Stromal cell of bone marrow (primary cell): ENCODE data around the gene CORO2B.

Source experiments
- DNase-seq: peaks from one replicate; pipeline ENCODE4 v3.0.0-alpha.2; 2012; ENCODE audit warnings: low read depth

Gene CORO2B

GRCh38 chr15:68554721-68555678 lies 23.8 kb upstream of the CORO2B start:
- DNase-seq, result no peak

DNA sequence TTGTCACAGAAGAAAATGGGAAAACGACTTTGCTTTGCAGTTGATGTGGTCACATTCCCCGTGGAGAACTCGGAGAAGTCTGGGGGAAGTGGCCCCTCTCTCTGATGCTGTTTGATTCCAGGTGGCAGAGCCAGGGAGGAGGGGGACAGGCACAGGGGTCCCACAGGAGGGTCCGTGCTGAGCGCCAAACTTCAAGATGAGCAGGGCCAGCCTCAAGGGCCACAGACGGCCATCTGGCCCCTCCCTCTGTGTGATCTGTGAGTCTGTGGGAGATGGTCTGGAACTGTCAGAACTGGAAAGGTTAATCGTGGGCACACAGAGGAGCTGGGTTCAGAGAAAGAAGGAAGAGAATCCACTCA lies 23.1 kb upstream of the CORO2B start:
- DNase-seq, result no peak

GRCh38 chr15:68556139-68556990 lies 22.4 kb upstream of the CORO2B start:
- DNase-seq, result no peak

- DNase-seq, result no peak
Measured at GRCh38 chr15:68557469-68558317, 21.1 kb upstream of the CORO2B start.

DNA sequence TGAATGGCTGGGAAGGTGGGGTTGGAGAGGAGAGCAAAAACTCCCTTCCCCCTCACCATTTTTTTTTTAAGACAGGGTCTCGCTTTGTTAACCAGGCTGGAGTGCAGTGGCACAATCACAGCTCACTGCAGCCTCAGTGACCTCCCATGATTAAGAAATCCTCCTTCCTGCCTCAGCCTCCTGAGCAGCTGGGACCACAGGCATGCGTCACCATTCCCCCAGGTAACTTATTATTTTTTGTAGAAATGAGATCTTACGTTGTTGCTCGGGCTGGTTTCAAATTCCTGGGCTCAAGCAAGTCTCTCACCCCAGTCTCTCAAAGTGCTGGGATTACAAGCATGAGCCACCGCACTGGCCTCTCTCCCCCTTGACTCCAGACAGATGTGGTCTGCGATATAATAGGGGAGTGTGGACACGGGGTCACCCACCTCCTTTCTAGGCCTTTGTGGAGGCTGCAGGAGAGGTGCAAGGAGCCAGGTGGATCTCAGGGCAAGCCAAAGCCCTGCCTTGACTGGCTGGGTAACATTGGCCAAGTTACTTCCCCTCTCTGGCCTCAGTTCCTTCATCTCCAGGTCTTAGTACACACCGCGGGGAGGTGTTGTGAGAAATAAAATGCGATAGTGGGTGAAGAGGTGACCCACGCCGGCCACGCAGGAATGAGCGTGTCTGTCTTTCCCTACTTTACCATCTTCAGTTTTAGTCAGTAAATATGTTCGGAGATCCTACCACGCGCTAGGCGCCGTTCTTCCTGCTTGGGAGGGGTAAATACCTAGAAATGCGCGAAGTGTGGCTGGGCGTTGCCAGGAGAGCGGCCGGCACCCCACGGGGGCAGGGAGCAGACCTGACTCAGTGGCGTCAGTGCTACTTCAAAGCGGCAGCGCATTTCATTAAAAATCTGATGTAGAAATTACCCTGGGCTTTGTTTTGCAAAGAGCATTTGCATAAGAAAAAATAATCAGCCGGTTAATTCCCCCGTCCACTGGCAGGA lies 20.2 kb upstream of the CORO2B start:
- DNase-seq, result no peak

GRCh38 chr15:68559345-68560310 lies 19.2 kb upstream of the CORO2B start:
- DNase-seq, result no peak

- no peak for DNase-seq
Measured at GRCh38 chr15:68560501-68561113, 18.2 kb upstream of the CORO2B start.

DNA sequence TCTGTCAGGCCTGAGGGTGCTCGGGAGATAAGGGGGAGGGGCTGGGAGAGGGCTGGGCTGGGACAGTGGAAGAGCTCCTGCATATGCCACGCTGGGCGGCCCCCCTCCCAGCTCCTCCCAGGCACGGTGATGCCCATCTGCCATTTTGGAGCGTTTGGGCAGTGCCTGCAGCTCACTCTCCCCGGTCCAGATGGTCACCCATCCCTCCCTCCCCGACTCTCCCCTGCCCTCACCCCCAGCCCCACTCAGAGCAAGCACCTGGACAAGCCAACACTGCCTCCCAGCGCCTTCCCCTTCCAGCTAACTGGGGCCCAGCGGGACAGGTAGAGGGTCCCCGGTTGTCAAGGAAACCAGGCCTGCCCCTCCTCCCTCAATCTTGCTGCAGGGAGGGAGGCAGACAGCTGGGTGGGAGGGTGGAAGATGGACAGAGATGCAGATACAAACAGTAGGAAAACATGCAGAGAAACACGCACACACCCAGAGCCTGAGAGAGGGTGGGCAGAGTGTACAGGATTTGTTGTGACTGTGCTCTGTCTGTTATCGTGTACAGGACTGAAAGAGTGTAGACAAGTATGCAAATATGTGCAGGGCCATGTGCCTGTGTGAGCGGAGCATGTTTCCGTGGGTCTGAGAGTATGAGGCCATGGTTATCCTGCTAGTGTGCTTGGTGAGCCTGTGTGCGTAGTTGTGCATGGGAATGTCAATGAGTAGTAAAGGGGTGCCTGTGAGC lies 17.5 kb upstream of the CORO2B start:
- no peak for DNase-seq

DNA sequence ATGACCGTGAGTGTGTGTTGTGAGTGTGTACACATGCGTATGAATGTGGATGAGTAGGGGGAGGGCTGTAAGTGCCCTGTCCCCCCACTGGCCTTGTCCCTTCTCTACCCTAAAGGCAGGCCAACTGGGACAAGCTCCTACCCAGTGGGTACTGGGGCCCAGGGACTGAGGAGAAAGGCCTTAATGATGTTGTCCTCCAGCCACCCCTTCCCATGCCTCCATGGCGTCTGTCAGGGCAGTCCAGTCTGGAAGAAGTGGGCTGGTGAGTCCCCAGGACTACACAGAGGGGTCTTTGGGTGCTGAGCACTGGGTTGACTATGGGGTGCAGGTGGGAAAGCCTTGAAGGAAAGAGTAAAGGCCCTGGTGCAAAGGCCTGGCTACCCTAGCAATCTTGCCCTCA lies 16.9 kb upstream of the CORO2B start:
- DNase-seq, result no peak

DNA sequence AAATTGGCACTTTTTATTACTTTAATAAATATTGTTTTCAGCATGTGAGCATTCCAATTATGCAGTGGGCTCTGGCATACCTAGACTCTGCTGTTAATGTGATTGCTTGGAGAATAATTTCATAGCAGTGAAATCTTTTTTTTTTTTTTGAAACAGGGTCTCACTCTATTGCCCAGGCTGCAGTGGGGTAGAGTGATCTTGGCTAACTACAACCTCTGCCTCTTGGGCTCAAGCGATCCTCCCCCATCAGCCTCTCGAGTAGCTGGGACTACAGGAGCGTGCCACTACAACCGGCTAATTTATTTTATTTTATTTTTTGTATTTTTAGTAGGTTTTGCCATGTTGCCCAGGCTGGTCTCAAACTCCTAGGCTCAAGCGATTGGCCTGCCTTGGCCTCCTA lies 14.6 kb upstream of the CORO2B start:
- no peak for DNase-seq

DNA sequence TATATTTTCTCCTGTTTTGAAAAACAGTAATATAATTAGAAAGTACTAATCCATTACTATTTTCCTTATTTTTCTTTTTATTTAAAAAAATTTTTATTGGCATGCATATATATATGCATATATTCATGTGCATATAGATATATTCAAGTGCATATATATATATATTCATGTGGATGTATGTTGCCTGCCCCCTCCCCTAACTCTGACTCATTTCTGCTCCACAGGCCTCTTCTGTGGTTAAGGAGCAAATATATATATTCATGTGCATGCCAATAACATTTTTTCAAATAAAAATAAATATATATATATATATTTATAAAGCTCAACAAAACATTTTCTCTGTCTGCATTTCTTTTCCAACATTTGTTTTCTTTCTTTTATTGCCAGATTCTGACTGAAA lies 13.6 kb upstream of the CORO2B start:
- DNase-seq, result no peak

GRCh38 chr15:68565726-68566125 lies 13.1 kb upstream of the CORO2B start:
- no peak for DNase-seq

DNA sequence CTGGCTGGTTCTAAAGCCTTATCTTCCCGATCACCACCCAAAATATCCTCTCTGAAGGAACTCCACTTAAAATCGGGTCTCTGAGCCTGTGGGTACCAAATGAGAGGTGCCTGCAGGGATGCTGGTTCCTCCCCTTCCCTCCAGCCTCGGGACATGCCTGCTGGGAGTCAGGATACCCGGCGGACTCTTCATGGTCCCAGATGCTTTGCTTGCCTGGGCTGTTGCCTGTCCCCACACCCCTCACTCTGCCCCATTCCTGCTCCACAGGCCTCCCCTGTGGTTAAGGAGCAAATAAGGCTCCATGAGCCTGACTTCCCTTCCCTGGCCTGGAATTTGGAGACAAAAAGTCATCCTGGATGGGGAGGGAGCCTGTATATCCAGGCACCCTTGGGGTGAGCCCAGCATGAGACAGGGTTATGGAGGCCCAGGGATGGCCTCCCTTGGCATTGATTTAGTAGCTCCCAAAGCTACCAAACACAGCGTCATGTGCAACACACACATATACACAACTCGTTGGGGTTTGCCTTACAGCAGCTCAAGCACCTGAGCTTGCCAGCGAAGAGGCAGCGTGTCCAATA lies 12.3 kb upstream of the CORO2B start:
- DNase-seq, result no peak

DNA sequence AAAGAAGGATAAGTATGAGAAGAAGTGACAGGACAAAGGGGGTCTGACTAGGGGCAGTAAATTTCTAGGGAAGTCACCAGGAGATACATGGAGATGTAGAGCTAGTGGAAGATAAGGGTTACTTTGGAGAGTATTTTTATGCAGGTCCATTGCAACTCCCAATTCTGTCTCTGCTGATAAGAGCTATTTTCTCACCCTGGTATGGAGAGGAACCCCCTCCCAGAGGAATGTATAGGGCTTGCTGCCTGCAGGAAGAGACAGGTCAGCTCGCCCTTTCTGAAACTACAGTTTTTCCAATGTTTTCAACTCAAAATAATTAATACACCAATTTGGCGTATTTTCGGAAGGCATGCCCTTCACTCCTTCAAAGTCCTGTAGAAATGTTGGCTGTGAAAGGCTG lies 11.4 kb upstream of the CORO2B start:
- no peak for DNase-seq

DNA sequence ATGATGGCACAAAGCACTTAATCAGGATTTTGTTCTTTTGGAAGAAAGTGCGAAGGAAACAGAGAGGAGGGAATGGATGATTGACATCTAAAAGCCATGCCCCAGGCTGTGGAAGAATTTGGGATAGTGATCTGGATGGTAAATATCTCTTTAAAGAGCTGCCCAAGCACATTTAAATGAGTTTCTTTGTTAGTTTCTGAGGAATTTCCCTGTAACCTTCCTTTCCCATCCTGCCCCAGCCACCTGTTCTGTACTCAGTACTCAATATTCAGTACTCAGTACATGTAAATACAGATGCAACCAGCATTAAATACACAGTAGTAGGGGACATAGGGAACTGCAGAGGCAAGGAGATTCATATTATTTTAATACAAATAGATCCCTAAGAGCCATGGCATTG lies 7.8 kb upstream of the CORO2B start:
- DNase-seq, result no peak

DNA sequence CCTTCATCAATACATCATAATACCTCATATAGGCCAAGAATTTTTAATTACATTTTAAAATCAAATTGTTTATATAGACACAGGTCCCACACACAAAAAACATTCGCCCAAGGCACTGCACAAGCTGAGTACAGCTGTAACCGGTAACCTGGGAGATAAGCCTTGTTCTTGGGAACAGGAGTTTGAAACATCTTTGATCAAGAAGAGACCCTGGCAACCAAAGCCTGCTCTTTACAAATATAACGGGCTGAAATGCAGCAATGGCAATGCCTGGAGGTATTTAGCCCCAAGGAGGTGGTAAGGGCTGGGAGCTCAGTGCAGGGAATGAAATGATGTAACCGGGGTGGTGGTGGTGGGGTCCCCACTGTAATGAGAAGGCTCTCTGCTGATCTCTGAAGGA lies 7.2 kb upstream of the CORO2B start:
- DNase-seq, result no peak

- DNase-seq, result no peak
Measured at GRCh38 chr15:68572309-68572708, 6.5 kb upstream of the CORO2B start.

GRCh38 chr15:68572921-68573320 lies 5.9 kb upstream of the CORO2B start:
- DNase-seq, result no peak
